Renal cortex interstitium (tissue), 11 donors: ENCODE results near the gene NUDCD3. TPM values are rescaled to one million over a fixed set of nuclear protein-coding genes. Genes with fewer than 3 reads are reported as not detected.

Source experiments
- DNase-seq, 11 donors: peaks; one replicate each; pipeline ENCODE4 v3.0.0-alpha.2; 2013; ENCODE audit warnings: low read depth in 9 of 11, low spot score in 4 of 11; ENCODE audit errors: extremely low read depth in 1 of 11
- polyA plus RNA-seq, 3 donors: library from polyadenylated mRNA; unstranded; fragments of 120-200 nt; gene quantifications; one replicate each; pipeline ENCODE4 v1.2.1, GENCODE V29; 2013; ENCODE audit not compliant: insufficient read length in 3 of 3

NUDCD3 gene
- polyA plus RNA-seq, 3 donors, result 81.7 to 96.9 (median 84.8) TPM

- DNase-seq, result no peak
Measured at GRCh38 chr7:44380189-44380830, 110.1 kb downstream of the NUDCD3 start.

GRCh38 chr7:44379366-44380188, 110.9 kb downstream of the NUDCD3 start:
- DNase-seq, result no peak

DNA sequence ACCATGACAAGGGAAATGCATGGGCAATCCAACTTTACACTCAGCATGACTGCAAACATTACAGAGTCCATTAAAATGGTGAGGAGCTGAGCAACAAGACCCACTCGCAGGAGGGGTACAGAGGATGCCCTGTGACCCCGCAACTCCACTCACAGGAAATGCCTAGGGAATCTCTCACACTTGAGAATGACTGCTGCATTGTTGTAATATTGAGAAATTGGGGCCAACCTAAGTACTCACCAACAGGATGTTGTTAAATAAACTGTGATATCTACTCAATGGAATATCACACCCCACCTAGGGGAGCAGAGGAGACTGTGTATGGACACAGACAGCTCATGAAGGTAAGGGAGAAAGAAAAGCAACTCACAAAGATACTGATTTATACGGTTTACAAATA, 111.7 kb downstream of the NUDCD3 start:
- no peak for DNase-seq

DNA sequence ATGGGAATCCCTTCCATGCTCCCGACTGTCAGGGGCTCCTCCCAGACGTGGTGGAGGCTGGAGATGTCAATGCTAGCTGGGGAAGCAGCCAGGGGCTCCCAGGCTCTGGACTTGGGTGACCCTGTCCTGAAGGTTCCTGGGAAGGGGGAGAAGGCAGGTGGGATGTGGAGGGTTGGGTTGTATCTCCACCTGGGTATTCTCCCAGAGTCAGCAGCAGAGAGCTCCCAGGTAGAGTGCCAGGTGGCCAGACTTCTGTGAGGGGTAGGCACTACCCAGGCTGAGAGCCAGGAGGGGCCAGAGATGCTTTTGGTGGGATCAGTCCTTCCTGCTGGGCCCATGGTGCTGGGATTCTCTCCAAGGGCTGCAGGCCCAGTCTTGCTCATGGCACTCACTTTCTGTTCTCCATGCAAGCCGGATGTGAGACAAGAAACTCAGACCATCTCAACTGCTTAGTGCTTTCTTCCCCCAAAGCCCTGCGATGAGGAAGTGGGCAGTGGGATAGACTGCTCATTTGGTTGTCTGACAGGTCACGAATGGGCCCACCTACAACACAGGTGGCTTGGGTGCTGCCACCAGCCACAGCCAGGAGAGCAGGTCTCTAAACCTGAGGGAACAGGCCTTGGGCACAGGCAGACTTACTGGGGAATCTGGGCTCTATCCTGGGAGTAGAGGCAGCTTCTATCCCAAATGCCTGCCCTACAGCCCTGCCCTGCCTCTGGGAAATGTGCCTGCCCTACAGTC, 112.6 kb downstream of the NUDCD3 start:
- DNase-seq, result no peak

DNA sequence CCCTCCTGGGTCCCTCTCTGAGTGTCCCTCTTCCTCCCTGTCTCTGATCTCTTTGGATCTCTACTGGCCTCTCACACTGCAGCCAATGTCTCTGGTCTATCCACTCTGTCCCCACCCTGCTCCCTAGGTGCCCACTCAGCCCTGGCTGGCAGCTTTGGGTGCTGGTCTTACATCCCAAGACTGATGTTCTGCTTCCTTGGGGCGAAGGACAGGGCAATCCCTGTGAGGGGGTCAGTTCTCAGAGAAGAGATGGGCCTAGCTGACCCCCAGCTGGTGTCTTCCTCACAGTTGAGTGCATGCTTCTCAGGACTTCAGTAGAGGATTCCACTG, 113.4 kb downstream of the NUDCD3 start:
- no peak for DNase-seq

DNA sequence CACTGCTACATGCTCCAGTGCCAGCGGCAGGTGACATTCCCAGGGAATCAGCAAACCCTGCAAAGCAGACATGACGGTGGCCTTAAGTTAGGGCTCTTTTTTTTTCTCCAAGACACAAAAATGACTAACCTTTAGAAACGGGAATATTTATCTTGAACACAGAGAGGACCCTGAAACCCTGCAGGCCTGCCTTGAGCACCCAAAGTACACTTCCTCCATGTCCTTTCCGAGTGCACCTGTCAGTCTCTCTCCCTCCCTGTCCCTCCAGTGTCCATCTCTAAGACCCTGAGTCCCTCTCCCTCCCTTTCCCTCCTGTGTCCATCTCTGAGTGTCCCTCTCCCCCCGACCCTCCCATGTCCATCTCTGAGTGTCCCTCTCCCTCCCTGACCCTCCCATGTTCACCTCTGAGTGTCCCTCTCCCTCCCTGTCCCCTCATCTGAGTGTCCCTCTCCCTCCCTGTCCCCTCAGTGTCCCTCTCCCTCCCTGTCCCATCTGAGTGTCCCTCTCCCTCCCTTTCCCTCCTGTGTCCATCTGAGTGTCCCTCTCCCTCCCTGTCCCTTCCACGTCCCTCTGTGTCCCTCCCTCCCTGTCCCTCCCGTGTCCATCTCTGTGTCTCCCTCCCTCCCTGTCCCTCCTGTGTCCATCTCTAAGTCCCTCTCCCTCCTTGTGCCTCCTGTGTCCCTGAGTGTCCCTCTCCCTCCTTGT, 113.9 kb downstream of the NUDCD3 start:
- no peak for DNase-seq

- no peak for DNase-seq
Measured at GRCh38 chr7:44375926-44376342, 114.5 kb downstream of the NUDCD3 start.

GRCh38 chr7:44375236-44375699, 115.2 kb downstream of the NUDCD3 start:
- DNase-seq, result no peak

DNA sequence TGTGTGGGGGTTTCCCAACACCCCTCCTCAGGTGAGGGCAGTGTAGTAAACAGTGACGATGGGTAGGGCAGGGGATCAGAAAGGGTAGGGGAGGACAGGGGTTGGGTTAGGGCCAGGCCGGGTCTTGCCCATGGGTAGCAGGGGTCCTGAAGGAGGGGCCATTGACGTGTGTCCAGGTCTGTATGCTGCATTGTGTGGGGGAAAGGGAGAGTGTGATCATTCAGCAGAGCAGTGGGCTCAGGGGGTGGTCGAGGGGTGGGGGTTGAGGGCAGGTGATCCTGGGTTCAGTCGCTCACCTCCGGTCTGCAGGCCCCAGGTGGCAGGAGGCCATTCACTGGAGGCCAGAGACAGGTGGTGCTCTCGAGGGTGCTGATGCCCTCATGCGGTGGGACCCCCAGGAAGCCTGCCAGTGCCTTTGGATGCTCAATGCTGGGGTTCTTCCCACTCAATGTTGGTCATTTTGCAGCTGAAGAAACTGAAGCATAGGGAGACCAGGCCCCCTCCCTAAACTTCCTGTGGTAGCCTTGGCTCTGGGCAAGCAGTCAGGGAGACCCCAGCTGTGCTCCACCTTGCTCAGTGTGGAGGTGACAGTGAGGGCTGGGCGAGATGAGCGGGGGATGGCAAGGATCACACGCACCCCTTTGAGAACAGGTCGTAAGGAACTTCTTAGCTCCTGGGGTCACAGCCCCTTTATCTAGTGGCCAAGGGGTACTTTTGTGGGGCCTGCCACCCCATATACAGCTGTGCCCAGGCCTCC, 116.3 kb downstream of the NUDCD3 start:
- no peak for DNase-seq

- no peak for DNase-seq
Measured at GRCh38 chr7:44373418-44373740, 117.1 kb downstream of the NUDCD3 start.

DNA sequence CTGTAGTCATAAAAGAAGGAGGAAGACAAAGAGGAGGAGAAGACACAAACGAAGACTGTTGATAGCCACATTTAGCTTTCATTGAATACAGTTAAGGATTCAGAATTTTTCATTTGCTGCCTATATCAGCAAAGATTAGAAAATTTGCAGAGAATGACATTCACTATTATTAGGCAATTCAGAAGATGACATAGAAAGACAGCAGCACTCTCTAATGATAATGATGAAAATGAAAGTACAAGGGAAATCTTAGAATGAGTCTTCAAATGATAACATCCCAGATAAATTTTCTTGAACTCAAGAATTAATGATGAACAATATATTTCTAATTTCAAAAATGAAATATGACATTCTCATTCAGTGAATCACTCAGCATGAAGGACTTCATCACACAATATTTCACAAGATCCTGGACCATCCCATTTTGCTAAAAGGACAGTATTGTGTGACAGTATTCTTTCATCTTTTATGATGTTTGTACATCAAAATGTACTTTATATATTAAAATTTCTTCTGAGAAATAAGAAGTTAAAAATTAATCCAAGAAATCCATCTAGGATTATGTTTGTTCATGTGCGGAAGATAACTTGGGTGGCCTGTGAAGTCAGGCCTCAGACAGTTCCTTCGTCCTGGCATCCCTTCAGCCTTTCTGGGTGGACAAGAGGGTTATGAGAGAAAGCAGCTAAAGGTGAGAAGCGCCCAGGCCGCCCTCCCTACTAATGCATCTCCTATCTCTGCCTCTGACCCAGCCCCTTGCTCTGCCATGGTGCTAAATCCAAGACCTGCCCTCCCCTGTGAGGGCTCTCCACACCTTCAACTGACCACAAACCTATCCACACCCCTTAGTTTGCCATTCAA, 117.7 kb downstream of the NUDCD3 start:
- no peak for DNase-seq

- DNase-seq, result no peak
Measured at GRCh38 chr7:44368885-44369284, 121.6 kb downstream of the NUDCD3 start.

GRCh38 chr7:44368455-44368854, 122.0 kb downstream of the NUDCD3 start:
- no peak for DNase-seq

- no peak for DNase-seq
Measured at GRCh38 chr7:44367475-44368043, 122.9 kb downstream of the NUDCD3 start.

DNA sequence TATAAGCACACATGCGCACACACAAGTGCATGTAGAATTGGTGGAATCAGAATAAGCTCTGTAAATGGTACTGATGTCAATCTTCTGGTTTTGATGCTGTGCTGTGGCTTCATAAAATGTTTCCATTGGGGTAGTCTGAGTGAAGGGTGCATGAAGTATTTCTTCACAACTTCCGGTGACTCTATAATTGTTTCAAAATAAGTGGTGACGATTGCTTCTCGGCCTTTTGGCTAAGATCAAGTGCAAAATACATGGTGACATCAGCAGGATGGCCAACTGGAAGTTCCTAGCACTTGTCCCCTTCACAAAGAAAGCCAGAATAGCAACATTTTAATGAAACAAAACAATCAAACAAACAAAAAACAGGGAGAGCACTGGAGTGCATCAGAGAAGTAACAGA, 123.5 kb downstream of the NUDCD3 start:
- no peak for DNase-seq

GRCh38 chr7:44353668-44354067, 136.8 kb downstream of the NUDCD3 start:
- no peak for DNase-seq

DNA sequence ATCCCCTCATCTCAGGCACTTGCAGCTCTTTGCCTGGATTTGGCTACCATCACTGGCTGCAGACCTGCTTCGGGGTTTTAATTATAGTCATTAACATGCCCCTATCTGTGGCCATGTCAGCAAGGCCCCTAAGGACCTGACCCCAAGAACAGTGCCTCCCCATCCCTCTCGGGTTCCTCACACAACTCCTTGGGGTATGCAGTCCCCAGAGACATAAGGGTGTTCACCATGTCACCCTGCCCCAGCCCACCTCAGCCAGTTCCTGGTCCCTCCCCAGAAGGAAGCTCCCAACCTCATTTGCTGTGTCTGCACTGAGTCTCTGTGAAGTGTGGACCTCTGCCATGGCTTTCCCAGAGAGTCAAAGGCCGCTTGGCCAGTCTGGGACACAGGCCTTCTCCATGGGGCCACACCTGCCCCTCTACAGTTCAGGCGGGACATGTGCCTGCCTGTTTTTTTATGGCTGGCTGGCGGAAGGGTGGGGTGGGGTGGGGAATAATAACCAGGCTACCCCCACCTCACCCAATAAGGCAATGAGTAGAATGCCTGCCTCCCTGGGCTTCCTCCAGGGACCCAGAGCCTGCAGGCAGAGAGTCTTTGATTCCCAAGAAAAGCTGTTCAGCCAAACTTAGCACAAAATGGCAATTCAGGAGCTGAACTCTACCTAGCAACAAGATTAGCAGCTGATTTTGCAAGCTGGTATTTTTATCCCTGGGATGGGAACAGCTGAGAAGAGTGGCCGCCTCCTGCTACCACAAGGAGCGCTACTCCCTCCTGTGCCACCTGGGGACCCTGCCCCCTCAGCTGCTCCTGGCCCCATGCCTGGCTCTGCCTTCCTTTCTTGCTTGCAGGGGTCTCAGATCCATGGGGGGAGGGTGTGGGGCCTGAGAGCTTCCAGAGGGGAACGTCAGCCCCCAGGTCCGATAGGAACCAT, 141.3 kb downstream of the NUDCD3 start:
- no peak for DNase-seq
